C4-2B (cell line): Measurements from ENCODE around the gene GRAMD4.

ENCODE experiments used
- H3K27ac ChIP-seq: fragments of 450-650 bp; 2 replicates; pipeline ENCODE4 v1.5.1; 2017
- CTCF ChIP-seq: fragments of 450-650 bp; conservative IDR thresholded peaks from 2 replicates; pipeline ENCODE4 v1.5.1; 2017; ENCODE audit warnings: mild to moderate bottlenecking
- ZFX ChIP-seq: fragments of 450-650 bp; IDR thresholded peaks from 2 replicates; pipeline ENCODE4 v1.6.1; 2017

The GRAMD4 gene

GRCh38 chr22:46585340-46586122 lies 34.7 kb upstream of the GRAMD4 start:
- H3K27ac ChIP-seq = no peak overlapping the region
- TF ChIP-seq CTCF (no peak), ZFX (no peak)

DNA sequence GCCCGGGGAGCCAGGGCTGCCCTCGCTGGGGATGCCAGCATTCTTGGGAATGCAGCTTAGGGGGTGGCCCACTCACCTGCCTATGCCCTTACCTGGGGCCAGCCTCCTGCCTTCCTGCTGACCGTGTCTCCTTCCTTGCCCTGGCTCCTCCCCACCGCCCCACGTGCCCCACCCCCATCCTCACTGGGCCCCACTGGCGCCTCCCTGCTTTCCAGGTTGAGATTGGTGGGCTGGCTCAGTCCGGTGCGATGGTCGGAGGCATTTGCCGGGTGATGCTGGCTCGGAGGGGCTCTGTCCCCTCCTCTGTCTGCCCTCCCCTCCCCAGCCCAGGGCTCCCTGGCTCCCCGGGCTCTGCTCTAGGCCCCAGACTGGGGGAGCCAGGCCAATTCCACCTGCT lies 34.1 kb upstream of the GRAMD4 start:
- H3K27ac ChIP-seq = no peak overlapping the region

GRCh38 chr22:46586531-46587011 lies 33.6 kb upstream of the GRAMD4 start:
- TF ChIP-seq CTCF = no peak
- no peak for TF ChIP-seq ZFX
- H3K27ac ChIP-seq = no peak overlapping the region

More for the DNA sequence above, 34.1 kb upstream of the GRAMD4 start:
- TF ChIP-seq ZFX = no peak
- TF ChIP-seq CTCF = no peak

- TF ChIP-seq CTCF = no peak
- TF ChIP-seq ZFX = no peak
- H3K27ac ChIP-seq = no peak overlapping the region
These were observed 33.1 kb upstream of the GRAMD4 start for GRCh38 chr22:46587061-46587460.

GRCh38 chr22:46587492-46588278 lies 32.5 kb upstream of the GRAMD4 start:
- TF ChIP-seq CTCF (no peak), ZFX (no peak)
- no peak overlapping the region for H3K27ac ChIP-seq

GRCh38 chr22:46588279-46589140 lies 31.7 kb upstream of the GRAMD4 start:
- TF ChIP-seq ZFX = no peak
- no peak for TF ChIP-seq CTCF
- no peak overlapping the region for H3K27ac ChIP-seq
